H1 (cell line): ENCODE measurements around the gene NXN. TPM values are rescaled to one million over a fixed set of nuclear protein-coding genes. Genes with fewer than 3 reads are reported as not detected.

ENCODE experiments used
- CTCF ChIA-PET: fragments of 300-600 bp; sonication (Branson Sonifier 250); formaldehyde crosslinking; loops from one replicate; lab custom pipeline; 2021; ENCODE audit not compliant: partially characterized antibody; lab: Charles Lee
- POLR2A ChIA-PET: fragments of 300-600 bp; sonication (Branson Sonifier 250); formaldehyde crosslinking; loops from one replicate; lab custom pipeline; 2021; ENCODE audit warnings: inconsistent platforms; ENCODE audit not compliant: partially characterized antibody; lab: Charles Lee
- DNase-seq, 2 experiments: peaks; one replicate each; pipeline versions ENCODE4 v3.0.0 to v3.0.0-alpha.2; 2010 to 2022; ENCODE audit warnings: low spot score in 2 of 2, low read depth in 1 of 2, mixed read lengths in 1 of 2
- FAIRE-seq: peaks from 2 replicates; lab custom pipeline; 2011; peaks lifted over from hg19 to GRCh38; lab: Jason Lieb, UNC
- H2AFZ ChIP-seq: 2 replicates; pipeline ENCODE4 v1.8.1; 2012; ENCODE audit warnings: low read length, inconsistent platforms
- H2AK5ac ChIP-seq: 2 replicates; pipeline ENCODE4 v1.6.1; 2013; ENCODE audit warnings: low read depth, low read length
- H2BK120ac ChIP-seq: replicated peaks from 2 replicates; pipeline ENCODE3; 2013; ENCODE audit warnings: low read depth, low read length, inconsistent platforms
- H2BK12ac ChIP-seq: 2 replicates; pipeline ENCODE4 v1.6.1; 2013; ENCODE audit warnings: low read depth, low read length
- H2BK15ac ChIP-seq: 2 replicates; pipeline ENCODE4 v1.6.1; 2013; ENCODE audit warnings: low read length
- H2BK20ac ChIP-seq: 2 replicates; pipeline ENCODE4 v1.6.1; 2013; ENCODE audit warnings: low read length
- H2BK5ac ChIP-seq: 2 replicates; pipeline ENCODE4 v1.6.1; 2013; ENCODE audit warnings: low read depth, low read length
- H3K14ac ChIP-seq: 2 replicates; pipeline ENCODE4 v1.6.1; 2013; ENCODE audit warnings: inconsistent platforms; ENCODE audit not compliant: insufficient read length
- H3K18ac ChIP-seq: 2 replicates; pipeline ENCODE4 v1.6.1; 2013; ENCODE audit warnings: low read length; ENCODE audit errors: extremely low read depth
- H3K23ac ChIP-seq: 2 replicates; pipeline ENCODE4 v1.6.1; 2013; ENCODE audit warnings: inconsistent platforms; ENCODE audit not compliant: insufficient read length
- H3K23me2 ChIP-seq: 2 replicates; pipeline ENCODE4 v1.6.1; 2013; ENCODE audit warnings: low read depth, low read length
- H3K27ac ChIP-seq: 2 replicates; pipeline ENCODE4 v1.6.1; 2011; ENCODE audit warnings: low read depth, low read length, inconsistent platforms
- H3K27me3 ChIP-seq, 4 experiments: replicated peaks in 1 of 4; 1 replicate in 1 of 4; 2 replicates in 3 of 4; pipeline versions ENCODE4 v1.6.1 to v1.8.1; 2011 to 2013; ENCODE audit warnings: low read length in 3 of 4, mild to moderate bottlenecking in 3 of 4, inconsistent platforms in 2 of 4, mixed read lengths in 2 of 4, moderate library complexity in 1 of 4; ENCODE audit not compliant: control insufficient read depth in 3 of 4, insufficient read depth in 3 of 4; ENCODE audit errors: extremely low read depth in 1 of 4
- H3K36me3 ChIP-seq, 4 experiments: 2 replicates each; pipeline versions ENCODE4 v1.6.1 to v1.8.1; 2011 to 2013; ENCODE audit warnings: mild to moderate bottlenecking in 4 of 4, low read length in 3 of 4, moderate library complexity in 2 of 4, control low read depth in 1 of 4, inconsistent platforms in 1 of 4; ENCODE audit not compliant: insufficient read depth in 4 of 4, control insufficient read depth in 2 of 4
- H3K4ac ChIP-seq: replicated peaks from 2 replicates; pipeline ENCODE3; 2013; ENCODE audit warnings: low read length, low read depth, mixed read lengths, inconsistent platforms; ENCODE audit not compliant: insufficient read length
- H3K4me1 ChIP-seq, 4 experiments: replicated peaks in 1 of 4; 1 replicate in 1 of 4; 2 replicates in 3 of 4; pipeline versions ENCODE4 v1.6.1 to v1.8.1; 2011 to 2013; ENCODE audit warnings: low read length in 3 of 4, inconsistent platforms in 2 of 4, mixed read lengths in 1 of 4; ENCODE audit not compliant: insufficient read depth in 4 of 4, control insufficient read depth in 3 of 4
- H3K4me2 ChIP-seq, 2 experiments: 2 replicates each; pipeline versions ENCODE4 v1.6.1 to v1.8.1; 2011 to 2013; ENCODE audit warnings: low read depth in 2 of 2, low read length in 2 of 2, control low read depth in 1 of 2, inconsistent platforms in 1 of 2, mild to moderate bottlenecking in 1 of 2; ENCODE audit not compliant: insufficient read depth in 1 of 2
- H3K4me3 ChIP-seq, 4 experiments: fragments of 200-600, 300-600 bp in 1 of 4; sonication (generic), shearing (Covaris generic), sonication (Bioruptor Twin) in 1 of 4; 2 replicates each; pipeline versions ENCODE4 v1.5.1 to v1.8.1; 2011 to 2016; ENCODE audit warnings: low read length in 4 of 4, low read depth in 3 of 4, control low read depth in 2 of 4, inconsistent platforms in 2 of 4, mild to moderate bottlenecking in 2 of 4, mixed read lengths in 1 of 4, moderate library complexity in 1 of 4; ENCODE audit not compliant: insufficient read depth in 2 of 4; ENCODE audit errors: extremely low read depth in 1 of 4
- H3K56ac ChIP-seq: replicated peaks from 2 replicates; pipeline ENCODE3; 2013; ENCODE audit warnings: low read depth, mild to moderate bottlenecking, mixed read lengths, low read length, inconsistent platforms; ENCODE audit not compliant: insufficient read length
- H3K79me1 ChIP-seq: 2 replicates; pipeline ENCODE4 v1.6.1; 2013; ENCODE audit warnings: low read depth, low read length, control low read depth
- H3K79me2 ChIP-seq, 2 experiments: 2 replicates each; pipeline versions ENCODE4 v1.6.1 to v1.8.1; 2012 to 2013; ENCODE audit warnings: low read length in 2 of 2, mild to moderate bottlenecking in 2 of 2, inconsistent platforms in 1 of 2; ENCODE audit not compliant: insufficient read depth in 2 of 2, control insufficient read depth in 1 of 2
- H3K9ac ChIP-seq, 4 experiments: replicated peaks in 1 of 4; 1 replicate in 1 of 4; 2 replicates in 3 of 4; pipeline versions ENCODE4 v1.6.1 to v1.8.1; 2011 to 2013; ENCODE audit warnings: low read depth in 3 of 4, low read length in 3 of 4, control low read depth in 2 of 4, mild to moderate bottlenecking in 2 of 4, moderate library complexity in 2 of 4, inconsistent platforms in 1 of 4; ENCODE audit errors: extremely low read depth in 1 of 4
- H3K9me3 ChIP-seq, 2 experiments: 2 replicates each; pipeline versions ENCODE4 v1.6.1 to v1.8.1; 2012 to 2013; ENCODE audit warnings: mild to moderate bottlenecking in 2 of 2, moderate library complexity in 2 of 2, control low read depth in 1 of 2, inconsistent platforms in 1 of 2, low read depth in 1 of 2, low read length in 1 of 2, mixed read lengths in 1 of 2; ENCODE audit not compliant: insufficient read depth in 2 of 2
- H4K20me1 ChIP-seq, 2 experiments: replicated peaks in 1 of 2; 2 replicates each; pipeline versions ENCODE3 to v1.8.1; 2011 to 2013; ENCODE audit warnings: inconsistent platforms in 2 of 2, low read length in 2 of 2, mild to moderate bottlenecking in 1 of 2; ENCODE audit not compliant: insufficient read depth in 2 of 2, control insufficient read depth in 1 of 2
- H4K5ac ChIP-seq: 2 replicates; pipeline ENCODE4 v1.6.1; 2013; ENCODE audit warnings: low read length, low read depth, mixed read lengths, inconsistent platforms; ENCODE audit not compliant: insufficient read length
- H4K8ac ChIP-seq: 2 replicates; pipeline ENCODE4 v1.8.0; 2013; ENCODE audit warnings: mild to moderate bottlenecking, moderate library complexity, low read length, inconsistent platforms; ENCODE audit not compliant: insufficient read depth; ENCODE audit errors: extremely low read depth
- H4K91ac ChIP-seq: replicated peaks from 2 replicates; pipeline ENCODE3; 2013; ENCODE audit warnings: low read length, mixed read lengths, inconsistent platforms; ENCODE audit not compliant: insufficient read length
- KDM1A ChIP-seq: fragments of 200-600, 300-600 bp; sonication (generic); IDR thresholded peaks from 2 replicates; pipeline ENCODE4 v1.7.1; 2016; ENCODE audit warnings: mild to moderate bottlenecking, low read length, borderline replicate concordance
- WGBS, 2 experiments: shearing (Covaris generic) in 1 of 2; methylation state at CpG; one replicate each; pipeline versions ENCODE4 v1.1.6 to v1.1.7; 2013 to 2015; ENCODE audit warnings: low lambda C conversion rate in 2 of 2, mixed read lengths in 2 of 2, inconsistent platforms in 1 of 2, low coverage in 1 of 2, missing lambda C conversion rate in 1 of 2; ENCODE audit not compliant: insufficient replicate concordance in 2 of 2, insufficient coverage in 1 of 2, insufficient read length in 1 of 2; ENCODE audit errors: extremely low coverage in 1 of 2, missing lambda C conversion rate in 1 of 2; 5-methylcytosine and 5-hydroxymethylcytosine counted together
- polyA plus RNA-seq, 7 experiments: library from polyadenylated mRNA; depleted of rRNA in 3 of 7; stranded (reverse) in 5 of 7; unstranded in 2 of 7; fragments of >200 nt in 5 of 7; fragments of 200-250 nt in 2 of 7; gene quantifications; 1 replicate in 5 of 7; 2 replicates in 1 of 7; 4 replicates in 1 of 7; pipeline versions ENCODE4 v1.2.1 to v1.2.3, GENCODE V29; 2011 to 2013; ENCODE audit warnings: missing spikeins in 2 of 7, mixed read lengths in 2 of 7
- total RNA-seq: library from RNA; stranded (reverse); fragmentation: NEBNext Ultra II Directional; extraction: Animal tissue kit (Norgen Biotek cat#: 25700); gene quantifications from 2 replicates; pipeline ENCODE4 v1.2.1, GENCODE V29; 2021

Gene NXN
- total and polyA plus RNA-seq, 2 of the 8 experiments (the other 6 are each of a cell fraction or from before 2014, with no cell fraction given), result 94.1 to 107 TPM

DNA sequence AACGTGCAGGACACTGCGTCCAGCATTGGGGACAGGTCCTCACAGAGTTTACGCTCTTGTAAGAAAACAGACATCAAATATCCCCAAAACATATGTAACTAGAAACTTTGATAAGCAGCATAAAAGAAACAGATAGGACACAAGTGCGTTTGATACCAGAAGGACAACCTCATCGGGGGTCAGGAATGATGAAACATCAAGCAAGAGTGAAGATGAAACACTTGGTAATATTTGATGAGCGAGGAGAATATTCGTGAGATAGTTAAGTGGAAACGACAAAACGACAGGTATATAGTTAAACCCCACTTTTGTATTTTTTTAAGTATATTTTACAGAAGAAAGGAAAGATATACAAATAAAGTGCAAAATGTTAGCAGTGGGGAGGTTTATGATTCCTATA is 55.9 kb downstream of the NXN start:
- 86 to 100% methylated on average over 2 to 9 of the region's 9 CpGs for WGBS, 2 experiments
- Histone ChIP-seq H3K4me3 (no peak overlapping the region), H4K91ac (no peak overlapping the region), H2AK5ac (no peak overlapping the region; the same call in 1 of the 2 replicates), H2AFZ (no peak overlapping the region), H2BK120ac (no peak overlapping the region), H3K23ac (no peak overlapping the region), H3K27ac (no peak overlapping the region), H3K9me3 (no peaks in the 10 kb centered on the region), H3K27me3 (no peaks in the 10 kb centered on the region), H3K79me1 (peaks cover 22% of the 10 kb centered on the region), H4K8ac (no peak overlapping the region), H2BK15ac (no peak overlapping the region), H3K18ac (no peak overlapping the region), H3K56ac (no peak overlapping the region), H2BK5ac (no peak overlapping the region), H4K5ac (no peak overlapping the region), H3K23me2 (no peaks in the 10 kb centered on the region), H3K14ac (no peak overlapping the region), H2BK20ac (no peak overlapping the region), H3K79me2 (peaks cover 0 to 74% of the 10 kb centered on the region in 2 experiments; a peak in 3 of 4 replicates), H3K9ac (no peak overlapping the region), H2BK12ac (no peak overlapping the region), H3K4me2 (no peak overlapping the region), H3K4me1 (peaks cover 10 to 23% (median 15%) of the 10 kb centered on the region in 4 experiments), H3K36me3 (no peaks in the 10 kb centered on the region), H3K4ac (no peak overlapping the region), H4K20me1 (peaks cover 0 to 8% of the 10 kb centered on the region in 2 experiments)
- ChIA-PET POLR2A (no interaction called here), CTCF (no interaction called here)
- no peak for FAIRE-seq
- no peak for TF ChIP-seq KDM1A
- DNase-seq, result no peak
